ENCODE data around the gene COX4I1. TPM values are rescaled to one million over a fixed set of nuclear protein-coding genes. Genes with fewer than 3 reads are reported as not detected.

Gene COX4I1
- total RNA-seq, 1 donor from 2014 or later: 346 TPM

DNA sequence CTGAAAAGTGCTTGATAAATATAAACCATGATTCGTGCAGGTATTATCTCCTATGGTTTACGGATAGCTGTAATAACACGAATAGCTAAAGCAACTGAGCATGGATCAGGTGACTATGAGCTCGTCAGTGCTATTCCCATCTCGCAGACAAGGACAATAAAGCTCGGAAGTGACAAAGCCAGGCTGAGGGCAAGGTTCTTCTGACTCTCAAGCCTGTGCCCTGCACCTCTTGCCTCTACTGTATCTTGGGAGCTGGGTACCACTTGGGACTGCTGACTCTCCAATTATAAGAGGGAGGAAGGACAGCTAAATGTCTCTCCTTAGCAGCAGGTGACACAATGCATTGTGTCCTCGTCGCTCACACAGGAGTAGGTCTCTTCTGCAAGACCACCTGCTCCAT is 49.9 kb downstream of the COX4I1 start:
- TF ChIP-seq, protein P1, sequence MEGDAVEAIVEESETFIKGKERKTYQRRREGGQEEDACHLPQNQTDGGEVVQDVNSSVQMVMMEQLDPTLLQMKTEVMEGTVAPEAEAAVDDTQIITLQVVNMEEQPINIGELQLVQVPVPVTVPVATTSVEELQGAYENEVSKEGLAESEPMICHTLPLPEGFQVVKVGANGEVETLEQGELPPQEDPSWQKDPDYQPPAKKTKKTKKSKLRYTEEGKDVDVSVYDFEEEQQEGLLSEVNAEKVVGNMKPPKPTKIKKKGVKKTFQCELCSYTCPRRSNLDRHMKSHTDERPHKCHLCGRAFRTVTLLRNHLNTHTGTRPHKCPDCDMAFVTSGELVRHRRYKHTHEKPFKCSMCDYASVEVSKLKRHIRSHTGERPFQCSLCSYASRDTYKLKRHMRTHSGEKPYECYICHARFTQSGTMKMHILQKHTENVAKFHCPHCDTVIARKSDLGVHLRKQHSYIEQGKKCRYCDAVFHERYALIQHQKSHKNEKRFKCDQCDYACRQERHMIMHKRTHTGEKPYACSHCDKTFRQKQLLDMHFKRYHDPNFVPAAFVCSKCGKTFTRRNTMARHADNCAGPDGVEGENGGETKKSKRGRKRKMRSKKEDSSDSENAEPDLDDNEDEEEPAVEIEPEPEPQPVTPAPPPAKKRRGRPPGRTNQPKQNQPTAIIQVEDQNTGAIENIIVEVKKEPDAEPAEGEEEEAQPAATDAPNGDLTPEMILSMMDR (IDR thresholded peaks at IDR 0.05; ENCODE audit: unreplicated experiment): no peak
- H3K4me1 Mint-ChIP-seq: peaks cover 32% of the 10 kb centered on the region
- H3K27me3 Mint-ChIP-seq (ENCODE audit: low read depth): no peaks in the 10 kb centered on the region
- H3K36me3 Mint-ChIP-seq: no peaks in the 10 kb centered on the region
- DNase-seq (ENCODE audit: low spot score in 2 of 2, unreplicated experiment in 2 of 2): no peak
- H3K9me3 Mint-ChIP-seq: no peaks in the 10 kb centered on the region
- H3K4me3 Mint-ChIP-seq: no peak overlapping the region
- H3K27ac Mint-ChIP-seq: no peak overlapping the region

DNA sequence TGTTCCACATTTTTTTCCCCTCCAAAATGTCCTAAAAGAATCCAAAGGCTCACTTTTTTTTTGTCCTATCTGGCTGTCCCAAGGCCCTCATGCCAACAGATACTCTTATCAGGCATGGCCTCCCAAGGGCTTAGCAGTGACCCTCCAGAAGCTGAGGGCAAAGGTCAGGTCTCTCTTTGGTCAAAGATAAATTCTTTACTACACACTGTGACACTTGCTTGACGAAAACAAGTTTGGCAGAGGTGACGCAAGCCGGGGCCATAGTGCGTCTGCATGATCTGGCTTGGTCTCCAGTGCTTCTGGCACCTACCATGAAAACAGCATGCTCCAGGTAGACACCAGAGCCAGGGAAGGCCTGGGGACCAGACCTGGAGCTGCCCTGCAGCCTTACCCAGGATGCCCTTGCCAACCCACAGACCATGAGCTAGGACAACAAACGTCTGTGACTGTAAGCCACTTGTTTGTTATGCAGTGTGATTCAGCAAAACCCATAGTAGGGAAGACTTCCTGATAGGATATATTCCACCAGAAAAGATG is 50.9 kb downstream of the COX4I1 start:
- DNase-seq (ENCODE audit: low spot score in 2 of 2, unreplicated experiment in 2 of 2): peak in 1 of 2 experiments; percentile 24
- Mint-ChIP-seq H3K36me3 (no peaks in the 10 kb centered on the region), H3K4me1 (peaks cover 23% of the 10 kb centered on the region), H3K27me3 (ENCODE audit: low read depth) (no peaks in the 10 kb centered on the region), H3K9me3 (no peaks in the 10 kb centered on the region), H3K4me3 (no peak overlapping the region), H3K27ac (no peak overlapping the region)
- TF ChIP-seq, protein P1 (IDR thresholded peaks at IDR 0.05; ENCODE audit: unreplicated experiment): no peak

DNA sequence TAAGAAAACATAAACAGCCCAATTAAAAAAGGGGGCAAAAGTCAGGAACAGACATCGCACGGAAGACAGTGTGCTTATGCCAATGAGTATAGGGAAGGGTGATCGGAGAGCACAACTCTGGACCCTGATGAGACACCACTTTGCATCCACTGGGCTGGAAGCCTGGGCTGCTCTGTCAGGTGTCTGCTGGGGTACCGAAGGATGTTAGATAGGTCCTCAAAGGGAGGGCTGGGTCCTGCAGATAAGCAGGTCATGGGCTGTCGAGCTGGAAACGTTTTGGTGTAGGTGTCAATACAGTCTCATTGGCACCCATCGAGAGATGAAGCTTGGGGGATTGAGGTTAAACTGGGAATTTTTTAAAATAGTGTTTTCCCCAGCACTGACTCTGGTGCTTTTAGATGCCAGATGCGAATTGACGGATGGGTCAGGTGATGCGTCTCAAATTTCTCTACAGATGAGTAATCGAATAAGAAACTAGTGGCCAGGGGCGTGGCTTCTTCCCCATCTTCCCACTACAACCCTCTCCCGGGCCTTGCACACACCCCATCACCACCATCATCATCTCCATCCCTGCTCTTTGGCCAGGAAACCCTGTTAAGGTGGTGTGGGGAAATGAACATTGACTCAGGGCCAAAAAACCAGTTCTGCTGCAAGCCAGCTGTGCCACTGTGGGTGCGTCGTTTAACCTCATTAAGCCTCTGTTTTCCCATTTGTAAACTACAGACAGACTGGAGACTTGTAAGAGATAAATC is 51.7 kb downstream of the COX4I1 start:
- Mint-ChIP-seq H3K27ac (no peak overlapping the region), H3K9me3 (no peaks in the 10 kb centered on the region), H3K4me1 (peaks cover 22% of the 10 kb centered on the region), H3K4me3 (no peak overlapping the region), H3K36me3 (no peaks in the 10 kb centered on the region), H3K27me3 (ENCODE audit: low read depth) (no peaks in the 10 kb centered on the region)
- DNase-seq (ENCODE audit: low spot score in 2 of 2, unreplicated experiment in 2 of 2): peak in 1 of 2 experiments; percentile 31
- TF ChIP-seq, protein P1 (IDR thresholded peaks at IDR 0.05; ENCODE audit: unreplicated experiment): no peak

DNA sequence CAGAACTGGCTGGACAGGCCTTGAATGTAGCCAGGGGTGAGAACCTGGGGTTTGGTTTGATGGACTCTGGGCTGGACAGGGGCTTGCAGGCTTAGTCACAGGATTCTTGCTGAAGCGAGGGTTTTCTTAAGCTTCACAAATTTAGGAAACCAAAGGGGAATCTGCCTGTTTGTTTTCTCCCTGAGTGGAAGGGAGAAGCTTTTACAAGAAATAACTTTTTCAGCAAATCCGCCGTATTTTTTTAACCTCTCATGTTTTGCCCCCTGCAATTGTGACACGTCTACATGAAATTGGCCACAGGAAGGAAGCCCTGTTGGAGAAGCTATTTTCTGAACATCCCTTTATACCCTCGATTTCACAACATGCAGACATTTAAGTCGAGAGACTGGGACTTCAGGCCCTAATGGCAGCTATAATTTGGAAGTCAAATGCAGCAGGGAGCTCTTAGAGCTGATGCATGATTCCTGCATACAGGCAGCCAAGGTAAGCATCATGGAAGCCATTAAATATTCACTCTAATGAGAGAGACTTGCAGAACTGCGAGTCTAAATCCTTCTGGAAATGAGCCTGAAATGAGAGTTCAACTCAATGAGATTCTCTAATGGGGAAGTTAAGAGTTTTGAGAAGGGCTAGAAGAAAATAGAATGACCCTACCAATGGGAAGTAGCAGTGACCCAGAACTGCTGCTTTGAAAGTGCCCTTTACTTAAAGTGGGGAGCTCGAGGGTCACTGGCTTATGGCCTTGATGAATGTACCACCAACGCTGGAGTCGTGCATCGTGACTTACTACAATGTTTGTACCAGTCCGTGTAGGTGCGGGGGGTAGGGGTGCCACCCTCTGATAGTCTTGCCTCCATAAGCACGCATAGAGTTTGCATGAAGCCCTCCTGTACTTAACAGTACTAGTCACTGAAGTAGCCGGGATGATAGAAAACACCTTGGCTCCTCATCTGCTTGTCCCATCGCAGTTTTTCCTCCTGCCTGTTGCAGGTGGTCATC is 54.4 kb downstream of the COX4I1 start:
- peaks cover 15% of the 10 kb centered on the region for H3K4me1 Mint-ChIP-seq
- no peak overlapping the region for H3K27ac Mint-ChIP-seq
- H3K27me3 Mint-ChIP-seq (ENCODE audit: low read depth): peaks cover 10% of the 10 kb centered on the region
- H3K36me3 Mint-ChIP-seq: no peaks in the 10 kb centered on the region
- TF ChIP-seq, protein P1 (IDR thresholded peaks at IDR 0.05; ENCODE audit: unreplicated experiment): no peak
- no peak overlapping the region for H3K4me3 Mint-ChIP-seq
- DNase-seq (ENCODE audit: low spot score in 2 of 2, unreplicated experiment in 2 of 2): no peak
- H3K9me3 Mint-ChIP-seq: no peaks in the 10 kb centered on the region

DNA sequence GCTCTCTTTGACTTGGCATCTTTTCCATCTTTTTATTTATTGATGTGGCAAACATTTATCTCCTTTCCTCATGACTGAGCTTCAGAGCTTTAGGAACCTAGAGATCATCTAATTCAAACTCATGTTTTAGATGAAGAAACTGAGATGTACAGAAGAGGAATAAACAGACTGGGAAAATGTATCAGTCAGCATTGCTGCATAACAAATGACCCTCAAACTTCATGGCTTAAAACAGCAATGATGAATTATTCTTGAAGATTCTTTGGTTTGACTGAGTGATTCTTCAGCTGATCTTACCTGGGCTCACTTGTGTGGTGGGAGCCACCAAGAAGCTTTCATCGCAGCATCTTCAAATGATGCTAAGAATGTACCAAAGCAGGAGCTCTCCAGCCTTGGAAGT is 55.4 kb downstream of the COX4I1 start:
- Mint-ChIP-seq H3K4me1 (peaks cover 15% of the 10 kb centered on the region), H3K27ac (no peak overlapping the region), H3K36me3 (no peaks in the 10 kb centered on the region), H3K9me3 (no peaks in the 10 kb centered on the region), H3K27me3 (ENCODE audit: low read depth) (peaks cover 14% of the 10 kb centered on the region), H3K4me3 (no peak overlapping the region)
- TF ChIP-seq, protein P1 (IDR thresholded peaks at IDR 0.05; ENCODE audit: unreplicated experiment): no peak
- DNase-seq (ENCODE audit: low spot score in 2 of 2, unreplicated experiment in 2 of 2): no peak

All from mesothelial cell of epicardium (in vitro differentiated cells).